HEK293 (cell line): ENCODE measurements around the gene KANSL2.
"Not testable (repeated sequence)": the region's sequence is repeated elsewhere in the genome, so short reads cannot be mapped to it uniquely, and the experiment has no call there.

ENCODE experiments used
- CTCF ChIA-PET: fragments of 350-600 bp; formaldehyde crosslinking; extraction: SDS; loops from one replicate; lab custom pipeline; 2021; ENCODE audit warnings: antibody characterized with exemption; lab: Yijun Ruan, JAX
- POLR2A ChIA-PET: fragments of 300-600 bp; formaldehyde crosslinking; extraction: SDS; loops from one replicate; lab custom pipeline; 2020; ENCODE audit warnings: antibody characterized with exemption, inconsistent platforms; lab: Yijun Ruan, JAX
- H3K27ac ChIP-seq: fragments of 200-500 bp; sonication (Bioruptor generic); 2 replicates; pipeline ENCODE4 v1.5.1; 2014; ENCODE audit warnings: low read depth, low read length, control low read depth, inconsistent platforms; ENCODE audit errors: extremely low read depth
- H3K36me3 ChIP-seq, 2 experiments: fragments of 200-500 bp in 1 of 2; sonication (Bioruptor generic) in 1 of 2; 1 replicate in 1 of 2; 2 replicates in 1 of 2; pipeline ENCODE4 v1.5.1; 2014 to 2017; ENCODE audit warnings: inconsistent platforms in 2 of 2, low read length in 2 of 2; ENCODE audit not compliant: control insufficient read depth in 2 of 2, insufficient read depth in 1 of 2
- H3K4me1 ChIP-seq: fragments of 200-500 bp; sonication (Bioruptor generic); 2 replicates; pipeline ENCODE4 v1.5.1; 2014; ENCODE audit warnings: mild to moderate bottlenecking, low read length, inconsistent platforms; ENCODE audit not compliant: control insufficient read depth, insufficient read depth
- H3K4me3 ChIP-seq: 2 replicates; pipeline ENCODE4 v1.5.1; 2011; ENCODE audit warnings: low read depth, mild to moderate bottlenecking, control low read depth, low read length, moderate library complexity
- H3K9me3 ChIP-seq: fragments of 200-500 bp; sonication (Bioruptor generic); 2 replicates; pipeline ENCODE4 v1.5.1; 2014; ENCODE audit warnings: low read depth, low read length, inconsistent platforms; ENCODE audit not compliant: control insufficient read depth, insufficient read depth
- MEIS1 ChIP-seq: sonication (generic); formaldehyde crosslinking; IDR thresholded peaks from 2 replicates; pipeline ENCODE4 v1.8.1; 2022; ENCODE audit warnings: missing genetic modification reagents, mild to moderate bottlenecking, borderline replicate concordance
- SETDB1 ChIP-seq: IDR thresholded peaks from one replicate; pipeline ENCODE4 v1.6.1; 2017; ENCODE audit warnings: mild to moderate bottlenecking, low read length, moderate library complexity, mixed read lengths; ENCODE audit not compliant: insufficient read length
- TRIM28 ChIP-seq: IDR thresholded peaks from 2 replicates; pipeline ENCODE4 v1.6.1; 2011; ENCODE audit warnings: low read length, control low read depth, borderline replicate concordance
- YY1 ChIP-seq: fragments of 450-650 bp; formaldehyde crosslinking; IDR thresholded peaks from 2 replicates; pipeline ENCODE4 v1.5.1; 2018; ENCODE audit warnings: missing biosample characterization, missing genetic modification characterization
- ZBTB44 ChIP-seq: fragments of 450-650 bp; IDR thresholded peaks from 2 replicates; pipeline ENCODE4 v1.5.1; 2018; ENCODE audit warnings: missing biosample characterization, mild to moderate bottlenecking, missing genetic modification characterization
- ZNF133 ChIP-seq: fragments of 450-650 bp; formaldehyde crosslinking; IDR thresholded peaks from 2 replicates; pipeline ENCODE4 v1.5.1; 2016; ENCODE audit warnings: missing biosample characterization, missing genetic modification characterization
- ZNF169 ChIP-seq: fragments of 450-650 bp; formaldehyde crosslinking; IDR thresholded peaks from 2 replicates; pipeline ENCODE4 v1.5.1; 2016; ENCODE audit warnings: missing biosample characterization, missing genetic modification characterization
- ZNF26 ChIP-seq: fragments of 450-650 bp; formaldehyde crosslinking; IDR thresholded peaks from 2 replicates; pipeline ENCODE4 v1.5.1; 2016; ENCODE audit warnings: missing biosample characterization, missing genetic modification characterization
- ZNF280D ChIP-seq: fragments of 450-650 bp; formaldehyde crosslinking; IDR thresholded peaks from 2 replicates; pipeline ENCODE4 v1.5.1; 2016; ENCODE audit warnings: missing biosample characterization, missing genetic modification characterization
- ZNF324 ChIP-seq: fragments of 450-650 bp; formaldehyde crosslinking; IDR thresholded peaks from 2 replicates; pipeline ENCODE4 v1.5.1; 2016; ENCODE audit warnings: missing biosample characterization, missing genetic modification characterization
- ZNF416 ChIP-seq: fragments of 450-650 bp; formaldehyde crosslinking; IDR thresholded peaks from 2 replicates; pipeline ENCODE4 v1.5.1; 2016; ENCODE audit warnings: missing biosample characterization, missing genetic modification characterization
- ZNF518A ChIP-seq: fragments of 450-650 bp; formaldehyde crosslinking; conservative IDR thresholded peaks from 2 replicates; pipeline ENCODE4 v1.5.1; 2016; ENCODE audit warnings: low read depth, missing biosample characterization, missing genetic modification characterization
- ZNF571 ChIP-seq: fragments of 450-650 bp; formaldehyde crosslinking; IDR thresholded peaks from 2 replicates; pipeline ENCODE4 v1.5.0; 2017; ENCODE audit warnings: missing biosample characterization, missing genetic modification characterization
- ZNF596 ChIP-seq: fragments of 450-650 bp; IDR thresholded peaks from 2 replicates; pipeline ENCODE4 v1.5.0; 2018; ENCODE audit warnings: missing biosample characterization, mild to moderate bottlenecking, missing genetic modification characterization, moderate library complexity
- ZNF639 ChIP-seq: fragments of 450-650 bp; formaldehyde crosslinking; IDR thresholded peaks from 2 replicates; pipeline ENCODE4 v1.5.1; 2016; ENCODE audit warnings: missing biosample characterization, missing genetic modification characterization
- ZNF670 ChIP-seq: fragments of 450-650 bp; formaldehyde crosslinking; IDR thresholded peaks from 2 replicates; pipeline ENCODE4 v1.5.1; 2016; ENCODE audit warnings: missing biosample characterization, missing genetic modification characterization, low read depth
- ZNF707 ChIP-seq: fragments of 450-650 bp; formaldehyde crosslinking; IDR thresholded peaks from 2 replicates; pipeline ENCODE4 v1.5.1; 2016; ENCODE audit warnings: missing biosample characterization, missing genetic modification characterization
- ZNF747 ChIP-seq: fragments of 450-650 bp; formaldehyde crosslinking; IDR thresholded peaks from 2 replicates; pipeline ENCODE4 v1.5.1; 2016; ENCODE audit warnings: missing biosample characterization, missing genetic modification characterization

KANSL2 gene

GRCh38 chr12:48681710-48682532 lies at the start of gene KANSL2 (continued):
- TF ChIP-seq ZNF670 (tag by site-specific recombination) (no peak), ZNF324 (tag by site-specific recombination) (peak; percentile 85; the same call in 1 of the 2 replicates), ZNF747 (tag by site-specific recombination) (no peak), ZNF639 (tag by site-specific recombination) (peak; percentile 64; the same call in 1 of the 2 replicates), ZNF26 (tag by site-specific recombination) (no peak), ZNF596 (tag by site-specific recombination) (no peak), TRIM28 (no peak), ZNF169 (tag by site-specific recombination) (no peak), ZNF571 (tag by site-specific recombination) (no peak), ZNF416 (no peak), ZBTB44 (tag by site-specific recombination) (no peak)

- ChIA-PET POLR2A (no interaction called here), CTCF (no interaction called here)
- Histone ChIP-seq H3K9me3 (no peaks in the 10 kb centered on the region), H3K4me3 (no peak overlapping the region), H3K36me3 (no peaks in the 10 kb centered on the region), H3K27ac (no peak overlapping the region), H3K4me1 (no peaks in the 10 kb centered on the region)
- TF ChIP-seq MEIS1 (no peak), ZNF133 (tag by site-specific recombination) (no peak), YY1 (tag by site-specific recombination) (no peak)
Measured at GRCh38 chr12:48728807-48729206, 46.8 kb upstream of the KANSL2 start.

- H3K9me3 ChIP-seq, H3K27ac ChIP-seq, H3K4me3 ChIP-seq, POLR2A ChIA-PET, CTCF ChIA-PET, H3K36me3 ChIP-seq, H3K4me1 ChIP-seq: not testable (repeated sequence)
- TF ChIP-seq ZNF280D (tag by site-specific recombination), result peak; percentile 75; the same call in 1 of the 2 replicates
- 0 out of 2 replicates have a peak, but pooled peaks have one; percentile 22 for TF ChIP-seq ZNF518A (tag by site-specific recombination)
- peak; percentile 53 for TF ChIP-seq SETDB1
- TF ChIP-seq ZNF707 (tag by site-specific recombination), result peak; percentile 99
Measured at GRCh38 chr12:48720737-48721136, 38.7 kb upstream of the KANSL2 start.
